Neural progenitor cell (in vitro differentiated cells): ENCODE results near the gene BMF. TPM values are rescaled to one million over a fixed set of nuclear protein-coding genes. Genes with fewer than 3 reads are reported as not detected.

Experiments used
- DNase-seq: peaks from one replicate; pipeline ENCODE4 v3.0.0-alpha.2; 2016; ENCODE audit warnings: low spot score
- H2AFZ ChIP-seq: fragments of 200-600 bp; sonication (generic); replicated peaks from 2 replicates; pipeline ENCODE4 v1.6.1; 2016; ENCODE audit warnings: antibody characterized with exemption
- H3F3A ChIP-seq: fragments of 200-600 bp; sonication (generic); 2 replicates; pipeline ENCODE4 v1.6.1; 2016; ENCODE audit warnings: antibody characterized with exemption, low read depth
- H3K27ac ChIP-seq: fragments of 200-600 bp; sonication (generic); 2 replicates; pipeline ENCODE4 v1.5.1; 2016; ENCODE audit warnings: mild to moderate bottlenecking
- H3K27me3 ChIP-seq: fragments of 200-600 bp; sonication (generic); 2 replicates; pipeline ENCODE4 v1.6.1; 2016; ENCODE audit warnings: mild to moderate bottlenecking, moderate library complexity
- H3K36me3 ChIP-seq: fragments of 200-600 bp; sonication (generic); 2 replicates; pipeline ENCODE4 v1.5.1; 2016
- H3K4me1 ChIP-seq: fragments of 200-600 bp; sonication (generic); 2 replicates; pipeline ENCODE4 v1.6.1; 2016; ENCODE audit warnings: mixed run types
- H3K4me2 ChIP-seq: fragments of 200-600 bp; sonication (generic); 2 replicates; pipeline ENCODE4 v1.6.1; 2016
- H3K4me3 ChIP-seq: fragments of 200-600 bp; sonication (generic); 2 replicates; pipeline ENCODE4 v1.5.1; 2016
- H3K79me2 ChIP-seq: fragments of 200-600 bp; sonication (generic); 2 replicates; pipeline ENCODE4 v1.6.1; 2016; ENCODE audit warnings: low read depth
- H3K9ac ChIP-seq: fragments of 200-600 bp; sonication (generic); 2 replicates; pipeline ENCODE4 v1.6.1; 2016
- H3K9me3 ChIP-seq: fragments of 200-600 bp; sonication (generic); 2 replicates; pipeline ENCODE4 v1.5.1; 2016; ENCODE audit warnings: low read depth
- H4K20me1 ChIP-seq: fragments of 200-600 bp; sonication (generic); 2 replicates; pipeline ENCODE4 v1.6.1; 2016; ENCODE audit warnings: low read depth
- H3K27ac Mint-ChIP-seq: 3 replicates; pipeline ENCODE4 v1.8.0; 2021; ENCODE audit warnings: mixed read lengths
- H3K27me3 Mint-ChIP-seq: 2 replicates; pipeline ENCODE4 v1.8.0; 2022; ENCODE audit warnings: low read depth, mild to moderate bottlenecking, inconsistent platforms, moderate library complexity, mixed read lengths; ENCODE audit not compliant: insufficient read depth
- H3K36me3 Mint-ChIP-seq: 3 replicates; pipeline ENCODE4 v1.8.0; 2021; ENCODE audit warnings: mixed read lengths
- H3K4me1 Mint-ChIP-seq: 3 replicates; pipeline ENCODE4 v1.8.0; 2021; ENCODE audit warnings: mixed read lengths
- H3K4me3 Mint-ChIP-seq: 3 replicates; pipeline ENCODE4 v1.8.0; 2021; ENCODE audit warnings: mild to moderate bottlenecking, moderate library complexity, mixed read lengths
- H3K9me3 Mint-ChIP-seq: 3 replicates; pipeline ENCODE4 v1.8.0; 2020; ENCODE audit warnings: mixed read lengths
- EZH2 ChIP-seq: fragments of 200-600 bp; sonication (generic); IDR thresholded peaks from 2 replicates; pipeline ENCODE4 v1.6.1; 2017; ENCODE audit warnings: antibody characterized with exemption, mild to moderate bottlenecking, moderate library complexity
- EZH2phosphoT487 ChIP-seq: fragments of 200-600 bp; sonication (generic); IDR thresholded peaks from 2 replicates; pipeline ENCODE4 v1.6.1; 2017; ENCODE audit warnings: antibody characterized with exemption
- total RNA-seq: library from RNA; depleted of rRNA; stranded (reverse); fragments of >200 nt; gene quantifications from 2 replicates; pipeline ENCODE4 v1.2.3, GENCODE V29; 2015; ENCODE audit warnings: low replicate concordance
- TF ChIP-seq, protein P1 (sequence below): fragments of 200-600 bp; sonication (generic); IDR thresholded peaks from 2 replicates; pipeline ENCODE4 v1.5.1; 2017; ENCODE audit warnings: antibody characterized with exemption, mild to moderate bottlenecking

Gene BMF
- total RNA-seq, 1 donor from 2014 or later: 8.0 TPM

DNA sequence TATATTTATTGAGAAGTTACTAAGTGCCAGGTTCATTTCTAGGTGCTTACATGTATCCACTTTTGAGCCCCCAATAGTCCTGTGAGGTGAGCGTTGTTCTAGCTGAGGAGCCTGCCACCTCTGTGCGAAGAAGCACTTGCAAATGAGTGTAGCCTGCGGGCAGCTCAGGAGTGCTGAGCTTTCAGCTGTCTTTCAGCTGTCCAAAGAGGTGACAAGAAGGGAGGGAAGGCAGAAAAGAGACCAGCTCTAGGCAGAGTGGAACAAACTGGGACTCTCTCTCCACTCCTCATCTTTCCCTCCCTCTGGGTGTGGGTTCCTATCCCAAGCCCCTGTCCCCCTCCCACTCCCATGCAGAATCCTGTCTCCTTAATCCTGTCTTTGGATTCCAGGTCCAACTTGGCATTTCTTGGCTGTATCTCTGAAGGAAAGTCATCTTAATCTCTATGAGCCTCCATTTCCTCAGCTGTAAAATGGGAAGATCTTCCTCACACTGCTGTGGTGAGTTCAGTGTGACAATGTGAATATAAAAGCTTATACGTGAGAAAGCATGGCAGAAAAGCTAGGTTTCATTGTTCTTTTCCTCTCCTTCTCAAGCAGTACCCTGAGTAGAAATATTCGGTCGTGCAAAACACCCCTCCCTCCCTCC is 63.0 kb downstream of the BMF start:
- Histone ChIP-seq H3K4me1 (peaks cover 3% of the 10 kb centered on the region), H3K36me3 (no peaks in the 10 kb centered on the region), H3K9ac (no peak overlapping the region), H3F3A (peaks cover 4% of the 10 kb centered on the region), H2AFZ (no peak overlapping the region), H3K9me3 (no peaks in the 10 kb centered on the region), H3K4me3 (no peak overlapping the region), H3K27me3 (no peaks in the 10 kb centered on the region), H3K4me2 (peak overlapping the region; percentile 65), H4K20me1 (no peaks in the 10 kb centered on the region), H3K79me2 (no peaks in the 10 kb centered on the region), H3K27ac (no peak overlapping the region)
- Mint-ChIP-seq H3K4me1 (peaks cover 35% of the 10 kb centered on the region), H3K4me3 (peak overlapping the region; percentile 63), H3K9me3 (peaks cover 2% of the 10 kb centered on the region), H3K36me3 (peaks cover 3% of the 10 kb centered on the region), H3K27ac (no peak overlapping the region), H3K27me3 (peaks cover 14% of the 10 kb centered on the region)
- no peak for DNase-seq
- TF ChIP-seq EZH2: no peak

DNA sequence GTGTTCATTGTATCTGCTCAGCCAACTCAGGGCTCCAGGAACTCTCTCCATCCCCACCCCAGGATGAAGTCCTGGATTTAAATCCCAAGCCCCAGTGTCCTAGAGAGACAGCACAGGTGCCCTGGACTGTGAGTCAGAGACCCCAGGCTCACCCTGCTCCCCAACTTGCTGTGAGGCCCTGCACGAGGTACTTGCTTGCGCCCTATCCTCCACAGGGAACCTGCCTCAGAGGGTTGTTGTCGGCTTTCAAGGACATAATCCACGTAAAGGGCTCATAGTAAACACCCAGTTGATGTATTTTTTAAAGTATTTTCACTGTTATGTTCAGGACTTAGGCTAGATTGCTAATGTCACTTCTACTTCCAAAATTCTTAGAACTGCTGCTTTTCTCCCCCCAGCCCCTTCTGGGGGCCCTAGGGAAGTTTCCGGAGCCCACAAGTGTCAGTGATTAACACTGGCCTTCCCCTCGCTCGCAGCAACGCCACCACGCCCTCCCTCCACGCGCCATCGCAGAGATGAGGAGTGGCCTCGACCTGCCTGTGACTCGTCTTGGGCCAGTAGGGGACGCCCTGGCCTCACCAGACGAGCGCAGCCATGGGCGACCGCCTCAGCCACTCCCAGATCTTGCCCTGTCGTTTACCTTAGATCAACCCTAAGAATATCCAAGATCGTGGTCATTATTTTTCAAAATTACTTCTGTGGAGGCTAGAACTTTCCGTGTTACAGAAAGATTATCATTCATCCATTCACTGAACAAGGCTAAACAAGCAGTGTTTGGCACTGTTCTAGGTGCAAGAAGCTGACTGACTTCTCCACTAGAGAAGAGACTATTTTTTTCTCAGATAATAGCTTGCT is 63.7 kb downstream of the BMF start:
- Histone ChIP-seq H3K27ac (no peak overlapping the region), H3K4me2 (peak overlapping the region; percentile 65), H3K36me3 (no peaks in the 10 kb centered on the region), H3K4me3 (peak overlapping the region; percentile 28), H3K79me2 (no peaks in the 10 kb centered on the region), H2AFZ (peak overlapping the region; percentile 73), H3K9ac (no peak overlapping the region), H3F3A (peaks cover 7% of the 10 kb centered on the region), H4K20me1 (no peaks in the 10 kb centered on the region), H3K27me3 (no peaks in the 10 kb centered on the region), H3K4me1 (peaks cover 3% of the 10 kb centered on the region), H3K9me3 (no peaks in the 10 kb centered on the region)
- no peaks in the 10 kb centered on the region for H3K9me3 Mint-ChIP-seq
- H3K27ac Mint-ChIP-seq: no peak overlapping the region
- peak; percentile 89 for DNase-seq
- peaks cover 37% of the 10 kb centered on the region for H3K4me1 Mint-ChIP-seq
- peaks cover 13% of the 10 kb centered on the region for H3K27me3 Mint-ChIP-seq
- TF ChIP-seq, protein P1, sequence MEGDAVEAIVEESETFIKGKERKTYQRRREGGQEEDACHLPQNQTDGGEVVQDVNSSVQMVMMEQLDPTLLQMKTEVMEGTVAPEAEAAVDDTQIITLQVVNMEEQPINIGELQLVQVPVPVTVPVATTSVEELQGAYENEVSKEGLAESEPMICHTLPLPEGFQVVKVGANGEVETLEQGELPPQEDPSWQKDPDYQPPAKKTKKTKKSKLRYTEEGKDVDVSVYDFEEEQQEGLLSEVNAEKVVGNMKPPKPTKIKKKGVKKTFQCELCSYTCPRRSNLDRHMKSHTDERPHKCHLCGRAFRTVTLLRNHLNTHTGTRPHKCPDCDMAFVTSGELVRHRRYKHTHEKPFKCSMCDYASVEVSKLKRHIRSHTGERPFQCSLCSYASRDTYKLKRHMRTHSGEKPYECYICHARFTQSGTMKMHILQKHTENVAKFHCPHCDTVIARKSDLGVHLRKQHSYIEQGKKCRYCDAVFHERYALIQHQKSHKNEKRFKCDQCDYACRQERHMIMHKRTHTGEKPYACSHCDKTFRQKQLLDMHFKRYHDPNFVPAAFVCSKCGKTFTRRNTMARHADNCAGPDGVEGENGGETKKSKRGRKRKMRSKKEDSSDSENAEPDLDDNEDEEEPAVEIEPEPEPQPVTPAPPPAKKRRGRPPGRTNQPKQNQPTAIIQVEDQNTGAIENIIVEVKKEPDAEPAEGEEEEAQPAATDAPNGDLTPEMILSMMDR: peak; percentile 92
- no peak for TF ChIP-seq EZH2phosphoT487
- peak overlapping the region; percentile 63 for H3K4me3 Mint-ChIP-seq
- no peaks in the 10 kb centered on the region for H3K36me3 Mint-ChIP-seq

DNA sequence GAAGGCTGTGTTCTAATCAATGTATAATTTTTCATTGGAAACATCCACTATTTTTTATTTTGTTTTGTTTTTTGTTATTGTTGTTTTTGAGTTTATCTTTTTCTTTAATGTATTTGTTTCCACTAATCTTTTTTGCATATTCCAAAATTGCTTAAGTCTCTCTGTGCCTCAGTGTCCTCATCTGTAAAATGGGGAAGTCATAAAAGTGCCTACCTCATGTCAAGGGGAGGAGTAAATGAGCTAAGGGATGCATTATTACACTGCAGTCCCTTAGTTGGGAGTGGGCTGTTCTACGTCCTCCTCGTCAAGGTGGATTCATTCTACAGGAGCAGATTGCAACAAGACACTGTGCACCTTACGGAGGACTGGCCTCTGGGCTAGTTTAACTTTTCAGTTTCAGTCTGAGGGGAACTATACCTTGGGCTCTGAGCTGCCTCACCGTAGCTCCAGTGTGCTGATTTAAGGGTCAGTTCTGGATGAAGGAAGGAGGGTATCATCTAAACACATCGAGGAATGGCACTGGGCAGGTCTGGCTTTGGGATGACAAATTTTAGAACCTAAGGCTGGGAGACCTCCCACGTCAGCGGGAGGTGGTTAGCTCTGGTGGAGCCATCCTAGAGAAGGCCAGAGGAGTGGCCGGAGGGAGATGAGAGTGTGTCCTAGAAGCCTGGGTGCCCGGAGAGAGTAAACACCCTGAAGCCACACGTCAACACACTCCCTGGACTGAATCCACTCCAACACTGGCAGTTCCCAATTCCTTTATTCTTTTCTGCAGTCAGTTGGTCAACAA is 64.6 kb downstream of the BMF start:
- TF ChIP-seq EZH2 (no peak), EZH2phosphoT487 (no peak)
- TF ChIP-seq, protein P1: no peak
- Mint-ChIP-seq H3K36me3 (no peaks in the 10 kb centered on the region), H3K4me3 (peak overlapping the region; percentile 68), H3K27ac (no peak overlapping the region), H3K27me3 (peaks cover 13% of the 10 kb centered on the region), H3K4me1 (peaks cover 39% of the 10 kb centered on the region), H3K9me3 (no peaks in the 10 kb centered on the region)
- no peak for DNase-seq
- H3K9me3 ChIP-seq: no peaks in the 10 kb centered on the region
- no peak overlapping the region for H2AFZ ChIP-seq
- H3K9ac ChIP-seq: no peak overlapping the region
- H4K20me1 ChIP-seq: no peaks in the 10 kb centered on the region
- H3K27ac ChIP-seq: no peak overlapping the region
- H3K36me3 ChIP-seq: no peaks in the 10 kb centered on the region
- H3K4me3 ChIP-seq: no peak overlapping the region
- H3F3A ChIP-seq: peaks cover 8% of the 10 kb centered on the region
- peaks cover 3% of the 10 kb centered on the region for H3K4me1 ChIP-seq
- H3K4me2 ChIP-seq: no peak overlapping the region
- no peaks in the 10 kb centered on the region for H3K27me3 ChIP-seq
- no peaks in the 10 kb centered on the region for H3K79me2 ChIP-seq
